Measurements from ENCODE around the gene MYO15B.

Gene MYO15B

DNA sequence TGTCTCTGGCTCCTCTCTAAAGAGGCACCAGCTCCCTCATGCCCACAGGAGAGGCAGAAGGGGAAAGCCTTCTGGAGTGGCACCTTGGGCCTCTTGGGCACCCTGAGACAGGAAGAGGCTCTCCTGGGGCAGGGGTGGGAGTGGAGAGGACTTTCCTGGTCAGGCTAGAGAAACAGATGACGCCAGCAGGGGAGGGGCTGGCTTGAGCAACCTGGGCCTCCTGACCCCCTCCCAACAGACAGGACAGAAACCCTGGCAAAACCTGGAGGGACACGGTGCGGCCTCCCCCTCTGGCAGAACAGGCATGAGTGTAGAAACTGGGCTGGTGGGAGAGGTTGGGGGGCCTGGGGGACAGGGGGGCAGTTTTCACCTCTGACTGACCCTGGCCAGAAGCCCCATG is 51.7 kb downstream of the MYO15B start:
- Mint-ChIP-seq H3K27ac (no peak overlapping the region), H3K27me3 (no peaks in the 10 kb centered on the region), H3K9me3 (no peaks in the 10 kb centered on the region), H3K36me3 (ENCODE audit: low read depth) (no peaks in the 10 kb centered on the region), H3K4me3 (no peak overlapping the region), H3K4me1 (ENCODE audit: low read depth) (no peaks in the 10 kb centered on the region)

DNA sequence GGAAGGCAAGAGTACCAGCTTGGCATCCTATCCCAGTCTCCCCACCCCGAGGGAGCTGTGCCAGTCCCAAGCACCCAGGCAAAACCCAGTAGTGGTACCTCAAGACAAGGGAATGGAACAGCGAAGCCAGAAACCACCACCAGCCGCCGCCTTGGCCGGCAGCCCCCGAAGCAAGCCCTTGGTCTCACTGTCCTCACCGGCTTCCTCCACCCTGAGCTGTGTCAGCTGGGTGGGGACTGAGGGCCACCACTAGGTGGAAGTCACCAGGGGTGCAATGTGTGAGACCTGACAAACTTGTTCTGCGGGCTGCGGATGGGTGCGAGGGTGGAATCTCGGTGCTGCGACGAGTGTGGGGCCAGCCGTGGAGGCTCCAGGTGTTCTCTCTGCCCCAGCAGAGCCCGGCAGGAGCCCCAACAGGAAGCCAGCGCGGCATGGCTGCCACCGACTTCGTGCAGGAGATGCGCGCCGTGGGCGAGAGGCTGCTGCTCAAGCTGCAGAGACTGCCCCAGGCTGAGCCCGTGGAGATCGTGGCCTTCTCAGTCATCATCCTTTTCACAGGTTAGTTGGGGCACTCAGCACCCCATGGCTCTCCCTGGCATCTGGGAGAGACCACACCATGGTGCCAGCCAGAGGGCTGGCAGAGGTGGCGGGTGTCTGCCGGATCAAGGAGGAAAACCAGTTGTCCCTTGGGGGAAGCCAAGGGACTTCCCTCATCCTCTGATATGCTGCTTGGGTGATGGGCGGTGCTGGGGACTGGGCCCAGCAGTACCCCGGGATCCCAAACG is 52.4 kb downstream of the MYO15B start:
- Mint-ChIP-seq H3K36me3 (ENCODE audit: low read depth) (no peaks in the 10 kb centered on the region), H3K27ac (no peak overlapping the region), H3K4me3 (no peak overlapping the region), H3K4me1 (ENCODE audit: low read depth) (no peaks in the 10 kb centered on the region), H3K9me3 (no peaks in the 10 kb centered on the region), H3K27me3 (no peaks in the 10 kb centered on the region)

DNA sequence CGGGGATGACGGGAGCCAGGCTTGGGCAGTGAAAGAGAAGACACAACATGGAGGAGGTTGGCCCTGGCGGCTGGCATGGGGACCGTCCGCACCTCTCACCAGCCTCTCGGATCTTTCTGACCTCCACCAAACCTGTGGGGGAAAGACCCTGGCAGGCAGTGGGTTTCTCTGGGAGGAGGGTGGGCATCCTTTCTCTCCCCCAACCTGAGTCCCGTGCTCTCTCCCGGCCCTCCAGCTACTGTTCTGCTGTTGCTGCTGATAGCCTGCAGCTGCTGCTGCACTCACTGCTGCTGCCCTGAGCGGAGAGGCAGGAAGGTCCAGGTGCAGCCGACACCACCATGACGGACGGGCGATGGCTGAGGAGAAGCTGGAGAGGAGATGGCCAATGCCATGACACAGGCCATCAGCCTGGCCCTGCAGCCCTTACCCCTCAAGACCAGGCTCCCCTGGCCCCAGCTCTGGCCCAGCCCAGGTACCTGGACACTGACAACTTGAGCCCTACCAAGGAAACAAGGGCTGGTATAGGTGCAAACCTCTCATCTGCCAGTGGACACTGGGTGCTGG is 53.0 kb downstream of the MYO15B start:
- H3K4me1 Mint-ChIP-seq (ENCODE audit: low read depth): no peaks in the 10 kb centered on the region
- H3K36me3 Mint-ChIP-seq (ENCODE audit: low read depth): no peaks in the 10 kb centered on the region
- H3K4me3 Mint-ChIP-seq: no peak overlapping the region
- H3K9me3 Mint-ChIP-seq: no peaks in the 10 kb centered on the region
- no peaks in the 10 kb centered on the region for H3K27me3 Mint-ChIP-seq
- H3K27ac Mint-ChIP-seq: no peak overlapping the region

DNA sequence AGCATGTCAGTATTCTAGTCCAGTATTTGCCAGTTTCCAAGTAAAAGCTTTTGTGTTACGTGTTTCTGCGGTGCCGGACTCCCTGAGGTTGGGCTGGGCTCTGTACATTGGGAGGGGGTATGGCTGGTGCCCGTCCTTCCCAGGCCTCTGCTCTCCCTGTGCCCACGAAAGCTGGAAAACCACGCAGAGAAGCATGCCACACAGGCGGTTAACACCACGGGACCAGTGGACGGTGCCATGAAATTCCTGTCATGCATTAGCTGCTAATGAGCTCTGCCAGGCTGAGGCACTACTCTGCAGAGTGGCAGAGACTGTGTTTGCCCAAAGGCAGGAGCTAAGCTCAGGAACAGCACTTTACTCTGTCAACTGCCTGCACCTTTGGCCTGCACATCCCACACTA is 53.7 kb downstream of the MYO15B start:
- H3K36me3 Mint-ChIP-seq (ENCODE audit: low read depth): no peaks in the 10 kb centered on the region
- H3K27me3 Mint-ChIP-seq: no peaks in the 10 kb centered on the region
- H3K27ac Mint-ChIP-seq: no peak overlapping the region
- H3K4me3 Mint-ChIP-seq: no peak overlapping the region
- no peaks in the 10 kb centered on the region for H3K9me3 Mint-ChIP-seq
- H3K4me1 Mint-ChIP-seq (ENCODE audit: low read depth): peaks cover 3% of the 10 kb centered on the region

DNA sequence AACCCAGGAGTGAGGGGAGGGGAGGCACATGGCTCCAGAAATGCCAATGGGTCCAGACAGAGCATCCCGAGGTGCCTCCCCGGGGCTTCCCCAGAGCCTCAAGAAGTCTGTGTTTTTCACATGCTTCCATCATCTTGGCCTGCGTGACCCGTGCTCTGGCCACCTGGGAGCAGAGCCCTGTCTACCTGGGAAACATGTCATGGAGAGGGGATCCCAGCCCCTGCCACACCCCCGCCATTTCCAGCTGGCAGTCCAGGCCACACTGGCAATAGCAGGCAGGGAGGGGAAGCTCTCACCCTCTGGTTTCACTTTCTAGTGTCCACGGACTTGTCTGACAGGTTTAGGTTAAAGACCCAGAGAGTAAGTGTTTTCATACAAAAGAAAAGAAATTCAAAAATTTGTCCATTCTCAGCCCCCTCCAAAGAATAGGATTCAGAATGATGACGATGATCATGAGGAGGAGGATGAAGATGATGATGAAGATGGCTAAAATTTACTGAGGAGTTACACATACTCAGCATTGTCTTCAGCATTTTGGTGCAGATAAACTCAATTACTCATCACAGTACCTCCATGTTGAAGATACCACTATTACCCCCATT is 54.7 kb downstream of the MYO15B start:
- H3K9me3 Mint-ChIP-seq: no peaks in the 10 kb centered on the region
- no peaks in the 10 kb centered on the region for H3K36me3 Mint-ChIP-seq (ENCODE audit: low read depth)
- H3K27me3 Mint-ChIP-seq: no peaks in the 10 kb centered on the region
- H3K27ac Mint-ChIP-seq: no peak overlapping the region
- no peak overlapping the region for H3K4me3 Mint-ChIP-seq
- H3K4me1 Mint-ChIP-seq (ENCODE audit: low read depth): peaks cover 4% of the 10 kb centered on the region

DNA sequence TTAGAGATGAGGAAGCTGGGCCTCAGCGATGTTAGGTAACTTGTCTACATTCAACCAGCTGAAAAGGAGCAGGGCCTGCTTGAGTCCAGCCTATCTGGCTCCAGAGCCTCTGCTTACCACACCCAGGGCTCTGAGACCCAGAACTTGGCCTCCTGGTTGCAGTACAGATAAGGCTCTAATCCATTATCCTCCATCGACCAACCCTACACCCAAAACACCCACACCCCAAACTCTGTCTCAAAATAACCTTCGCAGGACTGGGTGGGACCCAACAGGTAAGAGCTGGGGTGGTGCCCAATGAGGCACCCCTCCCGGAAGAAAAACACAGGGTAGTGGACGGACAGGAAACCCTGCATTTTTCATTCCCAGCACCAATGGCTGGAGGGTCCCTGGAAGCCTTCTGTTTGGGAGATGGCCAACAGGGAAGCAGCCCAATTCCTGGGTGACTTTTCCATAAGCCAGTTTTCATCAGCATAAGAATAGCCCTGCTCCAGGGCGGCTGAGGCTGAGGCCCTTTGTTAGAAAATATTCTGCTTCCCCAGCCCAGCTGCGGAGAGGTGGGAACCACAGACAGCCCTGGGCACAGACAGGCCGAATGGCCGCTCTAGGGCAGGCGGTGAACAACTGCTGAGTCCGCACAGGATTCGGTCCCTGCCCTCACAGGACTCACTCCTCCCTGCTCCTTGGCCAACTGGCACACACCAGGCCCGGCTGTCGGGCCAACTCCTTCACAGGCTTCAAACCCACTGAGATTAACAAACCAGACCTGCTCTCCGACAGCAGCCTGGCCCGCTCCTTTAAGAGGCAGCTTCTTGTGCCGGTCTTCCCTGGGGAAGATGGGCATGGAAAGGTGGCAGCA is 55.4 kb downstream of the MYO15B start:
- no peaks in the 10 kb centered on the region for H3K27me3 Mint-ChIP-seq
- H3K4me3 Mint-ChIP-seq: no peak overlapping the region
- H3K4me1 Mint-ChIP-seq (ENCODE audit: low read depth): peaks cover 4% of the 10 kb centered on the region
- H3K27ac Mint-ChIP-seq: no peak overlapping the region
- H3K9me3 Mint-ChIP-seq: no peaks in the 10 kb centered on the region
- peaks cover 7% of the 10 kb centered on the region for H3K36me3 Mint-ChIP-seq (ENCODE audit: low read depth)

DNA sequence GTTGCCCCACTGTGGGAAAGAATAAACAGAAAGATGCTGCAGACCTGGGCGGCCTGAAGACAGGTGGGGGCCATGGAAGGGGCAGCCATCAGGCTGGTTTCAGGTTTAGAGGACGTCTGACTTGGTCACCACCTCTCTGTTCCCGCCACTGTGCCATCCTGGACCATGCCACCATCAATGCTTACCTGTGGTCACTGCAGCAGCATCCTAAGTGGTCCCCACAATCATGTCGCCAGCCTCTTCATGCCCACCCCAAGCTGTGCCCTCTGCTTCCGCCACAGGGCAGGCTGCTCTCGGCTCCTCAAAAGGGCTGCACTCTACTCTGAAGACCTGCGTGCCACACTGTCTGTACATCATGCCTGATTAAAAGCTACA is 56.0 kb downstream of the MYO15B start:
- H3K4me3 Mint-ChIP-seq: no peak overlapping the region
- peaks cover 4% of the 10 kb centered on the region for H3K4me1 Mint-ChIP-seq (ENCODE audit: low read depth)
- no peaks in the 10 kb centered on the region for H3K9me3 Mint-ChIP-seq
- no peak overlapping the region for H3K27ac Mint-ChIP-seq
- no peaks in the 10 kb centered on the region for H3K27me3 Mint-ChIP-seq
- H3K36me3 Mint-ChIP-seq (ENCODE audit: low read depth): peaks cover 7% of the 10 kb centered on the region

DNA sequence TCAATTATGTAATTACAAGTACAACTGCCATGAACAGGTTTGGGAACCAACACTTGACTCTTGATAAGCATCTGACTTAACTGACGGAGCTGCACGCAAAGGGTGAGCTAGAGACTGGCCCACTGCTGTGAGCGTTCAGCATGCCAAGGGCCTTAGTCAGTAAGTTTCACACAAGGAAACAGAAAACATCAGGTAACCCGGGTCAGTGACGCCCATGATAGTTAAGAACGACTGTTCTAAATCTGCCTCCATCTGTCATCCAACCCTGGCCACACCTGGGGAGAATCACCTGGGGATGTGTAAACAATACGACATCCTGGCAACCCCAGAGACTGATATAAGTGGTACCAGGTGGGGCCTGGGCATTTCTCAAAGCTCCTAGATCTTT is 57.9 kb downstream of the MYO15B start:
- H3K4me1 Mint-ChIP-seq (ENCODE audit: low read depth): peaks cover 4% of the 10 kb centered on the region
- H3K36me3 Mint-ChIP-seq (ENCODE audit: low read depth): peaks cover 18% of the 10 kb centered on the region
- H3K9me3 Mint-ChIP-seq: no peaks in the 10 kb centered on the region
- H3K4me3 Mint-ChIP-seq: no peak overlapping the region
- H3K27ac Mint-ChIP-seq: no peak overlapping the region
- H3K27me3 Mint-ChIP-seq: no peaks in the 10 kb centered on the region

DNA sequence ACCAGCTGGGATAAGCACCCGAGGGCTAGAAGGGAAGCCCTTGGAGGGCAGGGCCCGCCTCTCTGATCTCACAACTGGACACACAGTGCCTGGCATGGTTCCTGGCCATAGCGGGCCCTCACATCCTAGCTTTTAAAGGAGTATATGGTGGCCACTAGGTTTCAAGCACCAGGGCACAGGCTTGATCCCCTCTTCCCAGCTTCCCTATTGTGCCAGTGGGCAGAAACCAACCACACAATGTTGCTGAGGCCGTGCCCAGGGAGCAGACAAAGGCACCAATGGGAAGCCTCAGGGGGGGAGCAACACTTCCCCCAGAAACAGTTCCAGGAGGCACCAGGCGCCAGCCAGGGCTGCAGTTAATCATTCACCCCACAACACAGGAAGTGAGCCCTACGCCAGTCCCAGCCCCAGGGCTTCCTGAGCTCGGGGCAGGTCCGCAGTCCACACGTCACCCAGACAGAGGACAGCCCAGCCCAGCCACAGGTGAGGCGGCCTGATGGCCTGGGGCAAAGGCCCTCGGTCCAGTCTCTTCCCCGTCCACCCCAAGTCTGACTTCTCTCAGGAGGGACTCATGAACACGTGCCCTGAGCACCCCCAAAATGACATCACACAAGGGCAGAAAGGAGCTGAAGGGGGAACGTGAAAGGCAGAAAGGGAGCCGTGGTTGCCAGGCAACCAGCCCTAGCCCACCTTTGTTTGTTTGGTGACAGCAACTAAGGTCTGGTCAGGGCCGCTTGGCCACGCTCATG is 58.5 kb downstream of the MYO15B start:
- Mint-ChIP-seq H3K9me3 (no peaks in the 10 kb centered on the region), H3K36me3 (ENCODE audit: low read depth) (peaks cover 23% of the 10 kb centered on the region), H3K27ac (no peak overlapping the region), H3K4me1 (ENCODE audit: low read depth) (peaks cover 4% of the 10 kb centered on the region), H3K27me3 (no peaks in the 10 kb centered on the region), H3K4me3 (no peak overlapping the region)

DNA sequence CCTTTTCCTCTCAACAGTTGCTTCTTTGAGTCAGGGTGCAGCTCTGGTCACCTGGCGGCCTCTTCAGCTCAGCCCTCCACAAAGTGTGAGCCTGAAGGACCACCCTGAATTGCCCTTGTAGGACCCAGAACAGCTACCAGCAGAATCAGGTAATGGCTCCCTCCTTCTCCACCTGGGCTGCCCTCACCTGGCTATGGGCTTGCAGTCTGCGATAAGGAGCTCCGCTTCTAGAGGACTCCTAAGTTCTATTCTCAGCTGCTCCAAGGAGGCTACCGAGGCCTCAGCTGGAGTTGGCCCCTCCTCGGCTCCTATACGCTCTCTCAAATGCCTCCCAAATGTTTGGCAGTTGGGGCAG is 59.0 kb downstream of the MYO15B start:
- Mint-ChIP-seq H3K27ac (no peak overlapping the region), H3K4me3 (no peak overlapping the region), H3K36me3 (ENCODE audit: low read depth) (peaks cover 28% of the 10 kb centered on the region), H3K27me3 (no peaks in the 10 kb centered on the region), H3K4me1 (ENCODE audit: low read depth) (peaks cover 4% of the 10 kb centered on the region), H3K9me3 (no peaks in the 10 kb centered on the region)

DNA sequence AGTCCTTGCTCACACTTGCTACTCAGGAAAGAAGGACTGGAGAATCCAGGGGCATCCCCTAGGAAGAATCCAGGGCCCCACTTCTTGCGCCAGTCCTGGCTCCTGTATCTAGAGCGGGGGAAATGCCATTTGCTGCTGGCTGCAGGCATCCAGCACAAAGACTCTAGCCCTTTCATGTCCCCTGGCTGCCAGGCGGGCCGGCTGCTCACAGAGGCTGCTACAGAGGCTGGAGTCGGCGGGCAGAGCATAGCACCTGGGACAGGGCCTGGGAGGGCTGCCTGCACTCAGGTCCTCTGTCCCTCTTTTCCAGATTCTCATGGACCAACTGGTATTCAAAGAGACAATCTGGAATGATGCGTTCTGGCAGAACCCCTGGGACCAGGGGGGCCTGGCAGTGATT is 59.5 kb downstream of the MYO15B start:
- no peak overlapping the region for H3K4me3 Mint-ChIP-seq
- H3K27ac Mint-ChIP-seq: no peak overlapping the region
- peaks cover 4% of the 10 kb centered on the region for H3K4me1 Mint-ChIP-seq (ENCODE audit: low read depth)
- H3K9me3 Mint-ChIP-seq: no peaks in the 10 kb centered on the region
- peaks cover 28% of the 10 kb centered on the region for H3K36me3 Mint-ChIP-seq (ENCODE audit: low read depth)
- no peaks in the 10 kb centered on the region for H3K27me3 Mint-ChIP-seq

DNA sequence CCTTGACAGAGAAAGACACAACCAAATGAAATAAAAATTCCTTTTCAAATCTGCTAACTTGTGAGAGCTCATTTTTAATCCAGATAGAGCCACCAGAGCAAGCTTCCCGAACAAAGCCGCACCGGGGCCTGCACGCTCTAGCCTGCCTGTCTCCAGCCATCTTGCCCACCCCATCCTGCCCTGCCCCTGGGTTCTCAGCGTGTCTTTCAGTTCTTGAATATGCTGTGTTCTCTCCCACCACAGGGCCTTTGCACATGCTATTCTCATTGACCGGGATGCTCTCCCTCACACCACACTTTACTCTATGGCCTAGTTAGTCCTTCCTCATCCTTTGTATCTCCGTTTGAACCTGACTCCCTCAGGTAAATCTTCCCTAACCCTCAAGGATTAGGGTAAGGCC is 60.3 kb downstream of the MYO15B start:
- Mint-ChIP-seq H3K4me3 (no peak overlapping the region), H3K36me3 (ENCODE audit: low read depth) (peaks cover 31% of the 10 kb centered on the region), H3K27me3 (no peaks in the 10 kb centered on the region), H3K9me3 (no peaks in the 10 kb centered on the region), H3K4me1 (ENCODE audit: low read depth) (peaks cover 6% of the 10 kb centered on the region), H3K27ac (no peak overlapping the region)

DNA sequence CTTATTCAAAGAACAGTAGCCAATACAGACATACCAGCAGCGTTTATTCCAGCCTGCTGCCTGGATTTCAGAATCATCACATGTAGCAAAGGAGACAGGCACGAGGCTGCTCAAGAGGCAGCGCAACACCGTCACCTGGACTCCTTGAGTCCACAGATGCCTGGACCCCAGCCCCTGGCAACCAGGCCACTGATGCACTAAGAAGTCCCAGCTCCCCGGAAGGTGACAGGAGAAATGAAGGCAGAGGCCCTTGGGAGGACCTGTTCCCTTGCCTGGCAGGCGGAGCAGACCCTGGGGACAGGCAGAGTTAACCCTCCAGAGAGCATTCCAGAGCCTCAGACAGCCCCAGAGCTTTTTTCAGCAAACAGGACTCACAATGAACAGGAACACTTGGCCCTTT is 62.1 kb downstream of the MYO15B start:
- Mint-ChIP-seq H3K9me3 (no peaks in the 10 kb centered on the region), H3K27me3 (no peaks in the 10 kb centered on the region), H3K36me3 (ENCODE audit: low read depth) (peaks cover 40% of the 10 kb centered on the region), H3K27ac (no peak overlapping the region), H3K4me1 (ENCODE audit: low read depth) (peaks cover 9% of the 10 kb centered on the region), H3K4me3 (no peak overlapping the region)

DNA sequence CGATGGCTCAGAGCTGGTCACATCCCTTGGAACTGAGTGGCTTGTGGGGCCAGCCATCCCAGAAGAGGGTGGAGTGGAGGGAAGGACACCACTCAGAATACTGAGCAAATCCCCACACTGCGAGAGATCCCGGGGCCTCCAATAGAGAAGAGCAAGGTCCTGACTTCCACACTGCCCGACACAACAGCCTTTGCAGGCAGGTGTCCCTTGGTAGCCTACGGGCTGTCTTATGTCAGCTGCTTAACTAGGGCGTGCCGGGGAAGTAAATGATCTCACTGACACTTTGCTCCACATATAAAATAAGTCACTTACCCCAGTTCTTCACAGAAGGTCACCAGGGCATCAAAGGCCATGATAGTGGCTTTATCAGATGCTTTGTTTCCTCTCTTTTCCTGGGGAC is 63.3 kb downstream of the MYO15B start:
- Mint-ChIP-seq H3K36me3 (ENCODE audit: low read depth) (peaks cover 40% of the 10 kb centered on the region), H3K9me3 (no peaks in the 10 kb centered on the region), H3K4me1 (ENCODE audit: low read depth) (peaks cover 9% of the 10 kb centered on the region), H3K27ac (no peak overlapping the region), H3K27me3 (no peaks in the 10 kb centered on the region), H3K4me3 (no peak overlapping the region)
